Measurements from ENCODE around the gene RBP2.
A peak's percentile ranks its signal among the peaks of the same experiment; 100 is the strongest.
"Not testable (repeated sequence)": the region's sequence is repeated elsewhere in the genome, so short reads cannot be mapped to it uniquely, and the experiment has no call there.

Gene RBP2

GRCh38 chr3:139440639-139441556 lies 35.4 kb downstream of the RBP2 start:
- no peak for DNase-seq

- no peak for DNase-seq
Measured at GRCh38 chr3:139439278-139439677, 37.0 kb downstream of the RBP2 start.

GRCh38 chr3:139434764-139435307 lies 41.5 kb downstream of the RBP2 start:
- DNase-seq, result no peak

- no peak for DNase-seq
Measured at GRCh38 chr3:139434228-139434627, 42.1 kb downstream of the RBP2 start.

GRCh38 chr3:139433089-139433488 lies 43.2 kb downstream of the RBP2 start:
- no peak for DNase-seq

GRCh38 chr3:139430493-139430892 lies 45.8 kb downstream of the RBP2 start:
- no peak for DNase-seq

- peak; percentile 29 for DNase-seq
Measured at GRCh38 chr3:139427283-139428060, 48.8 kb downstream of the RBP2 start.

- no peak for DNase-seq
Measured at GRCh38 chr3:139425745-139426400, 50.4 kb downstream of the RBP2 start.

GRCh38 chr3:139423232-139423631 lies 53.1 kb downstream of the RBP2 start:
- no peak for DNase-seq

GRCh38 chr3:139421460-139421859 lies 54.9 kb downstream of the RBP2 start:
- DNase-seq, result no peak

GRCh38 chr3:139421040-139421439 lies 55.3 kb downstream of the RBP2 start:
- DNase-seq, result no peak

GRCh38 chr3:139418144-139418543 lies 58.2 kb downstream of the RBP2 start:
- no peak for DNase-seq

- no peak for DNase-seq
Measured at GRCh38 chr3:139416275-139416674, 60.0 kb downstream of the RBP2 start.

GRCh38 chr3:139414608-139415224 lies 61.6 kb downstream of the RBP2 start:
- no peak for DNase-seq

- DNase-seq, result not testable (repeated sequence)
Measured at GRCh38 chr3:139412891-139413290, 63.4 kb downstream of the RBP2 start.
